ENCODE measurements around the gene FAF1. TPM values are rescaled to one million over a fixed set of nuclear protein-coding genes. Genes with fewer than 3 reads are reported as not detected.
A peak's percentile ranks its signal among the peaks of the same experiment; 100 is the strongest.

The FAF1 gene
- total RNA-seq, 1 donor from 2014 or later = 52.0 TPM

- DNase-seq (ENCODE audit: extremely low spot score, unreplicated experiment) = no peak
- Mint-ChIP-seq H3K9me3 (ENCODE audit: unreplicated experiment) (no peaks in the 10 kb centered on the region), H3K27me3 (ENCODE audit: unreplicated experiment) (no peaks in the 10 kb centered on the region), H3K27ac (ENCODE audit: unreplicated experiment) (no peak overlapping the region), H3K4me3 (ENCODE audit: unreplicated experiment) (no peak overlapping the region), H3K4me1 (ENCODE audit: unreplicated experiment) (peaks cover 14% of the 10 kb centered on the region), H3K36me3 (ENCODE audit: unreplicated experiment) (no peaks in the 10 kb centered on the region)
- TF ChIP-seq CTCF (IDR thresholded peaks at IDR 0.05) = peak; percentile 56
These were observed 354.7 kb downstream of the FAF1 start for GRCh38 chr1:50605186-50605875.

- no peak for DNase-seq (ENCODE audit: extremely low spot score, unreplicated experiment)
- Mint-ChIP-seq H3K4me3 (ENCODE audit: unreplicated experiment) (no peak overlapping the region), H3K9me3 (ENCODE audit: unreplicated experiment) (no peaks in the 10 kb centered on the region), H3K36me3 (ENCODE audit: unreplicated experiment) (no peaks in the 10 kb centered on the region), H3K27me3 (ENCODE audit: unreplicated experiment) (no peaks in the 10 kb centered on the region), H3K4me1 (ENCODE audit: unreplicated experiment) (peaks cover 14% of the 10 kb centered on the region), H3K27ac (ENCODE audit: unreplicated experiment) (no peak overlapping the region)
- peak; percentile 6 for TF ChIP-seq CTCF (IDR thresholded peaks at IDR 0.05)
These were observed 355.5 kb downstream of the FAF1 start for GRCh38 chr1:50604580-50604979.

DNA sequence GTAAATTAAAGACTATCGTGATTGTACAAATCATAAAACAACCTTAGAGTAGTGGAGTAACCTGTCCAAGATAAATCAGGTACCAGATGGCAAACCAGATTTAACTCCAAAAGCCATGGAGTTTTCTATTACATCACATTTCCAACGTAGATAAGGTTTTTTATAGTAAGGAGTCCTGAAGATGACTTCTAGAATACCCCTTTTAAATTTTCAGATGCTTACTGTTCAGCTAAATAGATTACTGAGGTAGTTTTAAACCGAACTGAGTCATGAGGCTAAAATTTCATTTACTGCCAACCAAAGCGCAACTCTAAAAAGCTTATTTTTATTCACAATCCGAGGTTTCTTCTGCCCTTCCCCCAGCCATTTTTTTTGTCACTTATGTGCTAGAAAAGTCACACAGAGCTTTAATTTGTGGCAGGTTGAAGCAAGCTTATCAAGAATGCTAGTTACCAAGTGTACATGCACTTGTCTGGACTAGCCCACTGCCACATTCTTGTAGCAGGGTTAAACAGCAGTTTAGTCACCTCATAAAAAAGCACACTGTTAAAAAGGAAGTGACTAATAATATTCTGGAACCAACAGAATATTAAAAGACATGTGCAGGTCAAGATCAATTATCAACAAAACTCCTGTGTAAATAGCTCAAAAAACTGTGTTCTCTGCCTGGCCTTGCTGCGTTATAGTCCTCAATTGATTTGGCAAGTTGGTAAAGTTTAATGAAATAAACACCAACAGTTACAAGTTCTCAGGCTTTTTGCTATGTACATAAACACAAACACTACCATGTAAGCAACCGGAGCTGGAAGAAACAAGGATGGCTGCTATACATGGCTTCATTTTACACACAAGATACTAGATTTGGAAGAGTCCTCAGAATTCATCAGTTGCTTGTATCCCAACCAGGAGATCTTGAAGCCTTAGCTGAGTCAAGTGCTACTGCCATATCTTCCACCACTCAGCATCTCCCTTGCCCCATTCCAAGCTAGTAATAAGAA is 356.5 kb downstream of the FAF1 start:
- Mint-ChIP-seq H3K27me3 (ENCODE audit: unreplicated experiment) (no peaks in the 10 kb centered on the region), H3K9me3 (ENCODE audit: unreplicated experiment) (no peaks in the 10 kb centered on the region), H3K4me1 (ENCODE audit: unreplicated experiment) (peaks cover 14% of the 10 kb centered on the region), H3K4me3 (ENCODE audit: unreplicated experiment) (no peak overlapping the region), H3K36me3 (ENCODE audit: unreplicated experiment) (no peaks in the 10 kb centered on the region), H3K27ac (ENCODE audit: unreplicated experiment) (peak overlapping the region; percentile 32)
- TF ChIP-seq CTCF (IDR thresholded peaks at IDR 0.05) = no peak
- DNase-seq (ENCODE audit: extremely low spot score, unreplicated experiment) = no peak

GRCh38 chr1:50599546-50599945 is 360.5 kb downstream of the FAF1 start:
- Mint-ChIP-seq H3K27ac (ENCODE audit: unreplicated experiment) (no peak overlapping the region), H3K36me3 (ENCODE audit: unreplicated experiment) (peaks cover 2% of the 10 kb centered on the region), H3K9me3 (ENCODE audit: unreplicated experiment) (no peaks in the 10 kb centered on the region), H3K4me1 (ENCODE audit: unreplicated experiment) (peaks cover 14% of the 10 kb centered on the region), H3K4me3 (ENCODE audit: unreplicated experiment) (no peak overlapping the region), H3K27me3 (ENCODE audit: unreplicated experiment) (no peaks in the 10 kb centered on the region)
- TF ChIP-seq CTCF (IDR thresholded peaks at IDR 0.05) = no peak
- no peak for DNase-seq (ENCODE audit: extremely low spot score, unreplicated experiment)

- Mint-ChIP-seq H3K4me1 (ENCODE audit: unreplicated experiment) (no peaks in the 10 kb centered on the region), H3K4me3 (ENCODE audit: unreplicated experiment) (no peak overlapping the region), H3K27ac (ENCODE audit: unreplicated experiment) (no peak overlapping the region), H3K36me3 (ENCODE audit: unreplicated experiment) (peaks cover 9% of the 10 kb centered on the region), H3K27me3 (ENCODE audit: unreplicated experiment) (no peaks in the 10 kb centered on the region), H3K9me3 (ENCODE audit: unreplicated experiment) (no peaks in the 10 kb centered on the region)
- DNase-seq (ENCODE audit: extremely low spot score, unreplicated experiment) = no peak
- TF ChIP-seq CTCF (IDR thresholded peaks at IDR 0.05) = no peak
These were observed 364.2 kb downstream of the FAF1 start for GRCh38 chr1:50595874-50596273.
